Breast epithelium (tissue), 4 donors: Measurements from ENCODE around the gene DLST. TPM values are rescaled to one million over a fixed set of nuclear protein-coding genes. Genes with fewer than 3 reads are reported as not detected.

Experiments
- DNase-seq, 2 donors: peaks; one replicate each; pipeline ENCODE4 v3.0.0-alpha.2; 2019; ENCODE audit warnings: low spot score in 2 of 2
- H3K27ac ChIP-seq, 2 donors: fragments of 200-600 bp; sonication (generic) in 1 of 2; one replicate each; pipeline ENCODE4 v1.5.1; 2016 to 2019; ENCODE audit warnings: mild to moderate bottlenecking in 1 of 2
- H3K27me3 ChIP-seq, 2 donors: fragments of 200-600 bp; sonication (generic) in 1 of 2; one replicate each; pipeline versions ENCODE4 v1.5.1 to v1.6.0; 2017 to 2019; ENCODE audit warnings: control low read depth in 1 of 2, mild to moderate bottlenecking in 1 of 2
- H3K36me3 ChIP-seq: fragments of 200-600 bp; one replicate; pipeline ENCODE4 v1.5.1; 2019
- H3K4me1 ChIP-seq, 2 donors: fragments of 200-600 bp; sonication (generic); one replicate each; pipeline ENCODE4 v1.5.1; 2016 to 2019; ENCODE audit warnings: control low read depth in 1 of 2
- H3K4me3 ChIP-seq, 3 donors: fragments of 200-600 bp; sonication (generic); 1 replicate in 2 of 3; 2 replicates in 1 of 3; pipeline ENCODE4 v1.5.1; 2016 to 2019; ENCODE audit warnings: mild to moderate bottlenecking in 3 of 3, moderate library complexity in 2 of 3
- H3K9me3 ChIP-seq, 2 donors: fragments of 200-600 bp; sonication (generic) in 1 of 2; one replicate each; pipeline ENCODE4 v1.5.1; 2016 to 2019; ENCODE audit warnings: control low read depth in 1 of 2
- POLR2A ChIP-seq: fragments of 450-650 bp; IDR thresholded peaks from one replicate; pipeline ENCODE4 v1.6.1; 2016; ENCODE audit warnings: antibody characterized with exemption, mild to moderate bottlenecking, moderate library complexity
- POLR2AphosphoS5 ChIP-seq, 3 donors: sonication (generic); formaldehyde crosslinking; IDR thresholded peaks; one replicate each; pipeline ENCODE4 v1.6.1; 2017; ENCODE audit warnings: antibody characterized with exemption in 3 of 3
- intact Hi-C: fragments of 100-400 bp; cut with DNase I; formaldehyde crosslinking; loops from one replicate; pipeline ENCODE4 v1.15.1; 2023; ENCODE audit warnings: low total_unique reads
- total RNA-seq, 3 donors: library from RNA; depleted of rRNA; stranded (reverse); fragments of >200 nt; gene quantifications; one replicate each; pipeline ENCODE4 v1.1.0, GENCODE V29; 2016
- TF ChIP-seq, protein P1 (sequence below), 3 donors: fragments of 450-650 bp; IDR thresholded peaks; one replicate each; pipeline ENCODE4 v1.5.1; 2016 to 2017; ENCODE audit warnings: antibody characterized with exemption in 3 of 3, mild to moderate bottlenecking in 3 of 3, moderate library complexity in 3 of 3

DLST gene
- 100 to 1,000 TPM in 1 of 3 donors, 10 to 100 TPM in 2; 73.4 to 104 (median 76.1) TPM for total RNA-seq

DNA sequence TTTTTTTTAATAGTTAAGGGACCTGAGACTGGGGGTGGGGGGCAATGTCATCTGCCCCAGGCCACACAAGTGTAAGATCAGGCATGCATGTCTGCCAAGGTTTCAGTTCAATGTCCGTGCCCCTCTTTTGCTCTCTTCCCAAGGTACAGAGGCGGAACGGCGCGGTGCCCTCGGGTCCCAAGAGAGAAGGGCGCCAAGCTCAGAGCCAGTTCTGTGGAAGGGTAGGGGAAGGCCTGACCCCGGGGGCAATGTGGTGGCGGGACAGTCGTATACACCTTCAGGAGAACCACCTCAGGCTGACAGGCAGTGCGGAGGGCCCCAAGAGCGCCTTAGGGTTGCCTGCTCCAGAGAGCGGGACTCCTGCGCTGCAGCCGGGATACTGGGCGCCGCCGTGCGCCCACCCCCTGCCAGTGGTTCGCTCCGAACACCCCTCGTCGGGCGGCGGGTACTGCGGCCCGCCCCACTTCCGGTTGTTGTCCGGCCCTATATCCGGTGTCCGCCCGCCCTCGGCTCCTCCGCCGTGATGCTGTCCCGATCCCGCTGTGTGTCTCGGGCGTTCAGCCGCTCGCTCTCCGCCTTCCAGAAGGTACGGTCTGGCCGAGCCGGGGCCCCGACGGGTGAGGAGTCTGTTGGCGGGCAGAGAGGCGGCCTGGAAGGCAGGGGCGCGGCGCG, at the start of gene DLST:
DLST (plus strand) TSS at position 486 of the 672 bp plus-strand sequence; CDS start at position 524, 38 bp downstream.
- no peaks in the 10 kb centered on the region for H3K9me3 ChIP-seq
- no peaks in the 10 kb centered on the region for H3K36me3 ChIP-seq
- TF ChIP-seq POLR2A (peak; percentile 66), POLR2AphosphoS5 (IDR thresholded peaks at IDR 0.05) (peak; percentile 89 to 96 (median 92))
- TF ChIP-seq, protein P1, sequence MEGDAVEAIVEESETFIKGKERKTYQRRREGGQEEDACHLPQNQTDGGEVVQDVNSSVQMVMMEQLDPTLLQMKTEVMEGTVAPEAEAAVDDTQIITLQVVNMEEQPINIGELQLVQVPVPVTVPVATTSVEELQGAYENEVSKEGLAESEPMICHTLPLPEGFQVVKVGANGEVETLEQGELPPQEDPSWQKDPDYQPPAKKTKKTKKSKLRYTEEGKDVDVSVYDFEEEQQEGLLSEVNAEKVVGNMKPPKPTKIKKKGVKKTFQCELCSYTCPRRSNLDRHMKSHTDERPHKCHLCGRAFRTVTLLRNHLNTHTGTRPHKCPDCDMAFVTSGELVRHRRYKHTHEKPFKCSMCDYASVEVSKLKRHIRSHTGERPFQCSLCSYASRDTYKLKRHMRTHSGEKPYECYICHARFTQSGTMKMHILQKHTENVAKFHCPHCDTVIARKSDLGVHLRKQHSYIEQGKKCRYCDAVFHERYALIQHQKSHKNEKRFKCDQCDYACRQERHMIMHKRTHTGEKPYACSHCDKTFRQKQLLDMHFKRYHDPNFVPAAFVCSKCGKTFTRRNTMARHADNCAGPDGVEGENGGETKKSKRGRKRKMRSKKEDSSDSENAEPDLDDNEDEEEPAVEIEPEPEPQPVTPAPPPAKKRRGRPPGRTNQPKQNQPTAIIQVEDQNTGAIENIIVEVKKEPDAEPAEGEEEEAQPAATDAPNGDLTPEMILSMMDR (IDR thresholded peaks at IDR 0.05): no peak
- peak within 1 kb of the TSS; percentile 97 for H3K27ac ChIP-seq
- peaks cover 2 to 5% of the 10 kb centered on the region in 2 donors for H3K4me1 ChIP-seq
- intact Hi-C loops: no loop called here
- no peaks in the 10 kb centered on the region for H3K27me3 ChIP-seq
- DNase-seq: peak; percentile 76 to 89
- H3K4me3 ChIP-seq: peak within 1 kb of the TSS; percentile 93 to 98 (median 95)

DNA sequence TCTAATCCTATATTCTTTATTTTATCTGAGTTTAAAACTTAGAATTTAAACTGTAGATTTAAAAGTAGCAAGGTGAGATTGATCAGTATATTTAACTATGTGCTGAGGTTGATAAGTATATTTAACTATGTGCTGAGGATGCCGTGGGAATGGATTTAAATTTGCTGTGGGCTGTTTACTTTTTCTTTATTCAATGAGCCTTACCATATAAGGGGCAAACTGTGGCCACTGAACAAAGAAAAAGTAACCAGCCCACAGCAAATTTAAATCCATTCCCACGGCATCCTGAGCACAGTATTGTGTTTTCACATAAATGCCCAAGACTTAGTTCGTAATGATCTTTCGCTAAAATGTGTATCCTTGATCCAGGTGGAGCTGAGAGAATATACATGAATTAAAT, 48.9 kb upstream of the DLST start:
- Histone ChIP-seq H3K27me3 (no peaks in the 10 kb centered on the region), H3K4me3 (no peak overlapping the region), H3K27ac (no peak overlapping the region), H3K9me3 (no peaks in the 10 kb centered on the region), H3K4me1 (no peaks in the 10 kb centered on the region), H3K36me3 (no peaks in the 10 kb centered on the region)
- TF ChIP-seq POLR2A (no peak), POLR2AphosphoS5 (IDR thresholded peaks at IDR 0.05) (no peak)
- TF ChIP-seq, protein P1 (IDR thresholded peaks at IDR 0.05): no peak
- intact Hi-C loops: loop anchor here (2.0 kb wide), 1 partner anchor 16 kb away; no protein-coding TSS in a partner anchor
- DNase-seq: no peak

DNA sequence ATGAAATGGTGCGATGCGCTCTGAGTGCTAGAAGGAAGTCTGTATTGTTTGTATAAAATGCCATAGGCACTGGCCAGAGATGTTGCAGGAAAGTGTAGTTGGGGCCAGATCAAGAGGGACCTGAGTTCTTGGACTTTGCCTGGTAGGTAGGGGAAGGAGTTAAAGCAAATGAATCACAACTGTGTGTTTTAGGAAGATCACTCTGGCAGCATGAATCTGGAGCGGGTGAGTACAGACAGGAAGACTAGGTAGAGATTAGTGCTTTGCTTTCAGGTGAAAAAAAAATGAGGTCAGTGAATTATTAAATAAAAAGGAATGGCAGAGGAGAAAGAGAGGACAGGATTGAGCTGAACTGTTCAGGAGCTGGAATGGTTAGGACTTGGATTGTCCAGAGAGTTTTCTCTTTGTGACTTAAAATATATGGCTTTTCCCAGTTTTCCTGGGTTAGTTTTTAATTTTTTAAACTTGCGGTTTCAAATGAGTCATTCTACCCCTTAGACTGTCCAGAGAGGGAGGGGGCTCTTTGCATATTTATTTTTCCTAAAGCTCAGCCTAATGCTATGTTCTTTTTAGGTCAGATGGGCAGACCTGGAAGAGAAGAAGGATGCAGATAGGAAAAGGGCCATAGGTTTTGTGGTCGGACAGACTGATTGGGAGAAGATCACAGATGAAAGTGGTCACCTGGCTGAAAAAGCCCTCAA, 46.9 kb upstream of the DLST start:
- no peak for TF ChIP-seq POLR2A
- Histone ChIP-seq H3K36me3 (no peaks in the 10 kb centered on the region), H3K9me3 (no peaks in the 10 kb centered on the region), H3K4me3 (no peak overlapping the region), H3K27ac (no peak overlapping the region), H3K27me3 (no peaks in the 10 kb centered on the region), H3K4me1 (no peaks in the 10 kb centered on the region)
- DNase-seq: no peak
- intact Hi-C loops: no loop called here

DNA sequence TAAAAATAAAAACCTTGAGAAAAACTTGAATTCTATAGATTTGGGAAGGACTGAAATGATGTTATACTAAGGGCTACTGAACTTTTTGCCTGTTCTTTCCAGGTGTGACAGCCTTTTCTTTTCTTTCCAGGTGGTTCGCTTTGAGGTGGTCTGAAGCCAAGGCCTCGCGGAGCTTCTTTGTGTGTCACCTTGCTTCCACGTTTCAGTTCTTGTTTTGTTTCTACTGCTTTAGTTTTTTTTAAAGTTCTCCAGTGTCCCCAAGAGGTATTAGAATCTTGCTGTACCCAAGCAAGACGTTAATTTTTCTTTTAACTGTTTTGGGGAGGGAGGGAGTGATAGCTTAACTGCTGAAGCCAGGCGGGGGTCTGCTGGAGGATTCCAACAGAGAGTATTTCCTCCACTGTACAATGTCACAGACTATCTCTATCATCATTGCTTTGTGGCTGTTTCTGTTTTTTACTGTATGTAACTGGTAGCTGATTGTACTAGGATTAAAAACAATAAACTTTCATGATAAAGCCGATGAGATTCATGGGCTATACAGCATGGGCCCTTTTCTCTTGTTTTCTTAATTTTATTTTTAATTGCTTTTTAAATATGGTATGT, 46.0 kb upstream of the DLST start:
- no peak overlapping the region for H3K27ac ChIP-seq

DNA sequence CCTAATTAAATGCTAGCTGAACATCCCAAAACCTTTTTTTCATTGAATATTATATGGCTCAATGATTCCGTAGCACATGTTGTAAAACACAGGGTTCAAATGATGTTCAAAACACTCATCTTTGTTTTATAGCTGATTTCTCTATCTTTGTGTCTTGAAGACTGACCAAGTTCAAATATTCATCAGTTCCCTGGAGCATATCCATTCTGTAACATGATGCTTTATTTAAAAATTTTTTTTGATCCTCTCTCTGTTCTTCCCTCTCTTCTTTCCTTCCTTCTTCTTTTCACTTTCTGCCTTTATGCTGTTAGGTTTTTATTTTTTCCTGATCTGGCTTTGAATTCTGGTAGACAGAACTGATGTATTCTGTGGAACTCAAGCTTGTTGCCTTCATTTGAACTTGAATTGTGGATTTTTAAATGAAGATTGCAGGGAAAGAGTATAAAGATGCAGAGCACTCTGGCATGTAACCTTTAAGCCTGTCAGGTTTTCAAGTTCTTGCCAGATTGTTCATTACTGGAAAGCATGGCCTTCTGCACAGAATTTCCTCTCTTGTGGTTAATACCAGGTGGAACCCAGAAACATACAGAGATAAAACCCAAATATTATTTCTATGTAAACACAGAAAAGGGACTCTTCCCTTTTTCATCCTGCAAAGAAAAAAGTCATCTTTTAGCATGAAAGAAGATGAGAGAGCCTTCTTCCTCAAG, 45.3 kb upstream of the DLST start:
- H3K27ac ChIP-seq: no peak overlapping the region
- H3K9me3 ChIP-seq: no peaks in the 10 kb centered on the region
- H3K36me3 ChIP-seq: no peaks in the 10 kb centered on the region
- H3K4me3 ChIP-seq: no peak overlapping the region
- no peaks in the 10 kb centered on the region for H3K27me3 ChIP-seq
- TF ChIP-seq POLR2AphosphoS5 (IDR thresholded peaks at IDR 0.05) (no peak), POLR2A (no peak)
- TF ChIP-seq, protein P1 (IDR thresholded peaks at IDR 0.05): no peak
- intact Hi-C loops: no loop called here
- DNase-seq: no peak
- no peaks in the 10 kb centered on the region for H3K4me1 ChIP-seq

More for the DNA sequence above, 46.0 kb upstream of the DLST start:
- no peak for DNase-seq
- no peak for TF ChIP-seq POLR2AphosphoS5 (IDR thresholded peaks at IDR 0.05)
- no peak for TF ChIP-seq POLR2A
- TF ChIP-seq, protein P1 (IDR thresholded peaks at IDR 0.05): no peak
- Histone ChIP-seq H3K36me3 (no peaks in the 10 kb centered on the region), H3K4me3 (no peak overlapping the region), H3K9me3 (no peaks in the 10 kb centered on the region), H3K4me1 (no peaks in the 10 kb centered on the region), H3K27me3 (no peaks in the 10 kb centered on the region)
- intact Hi-C loops: no loop called here
